Sigmoid colon (tissue), 4 donors: ENCODE results near the gene NEURL1.

ENCODE experiments used
- EP300 ChIP-seq, 4 donors: sonication (generic); formaldehyde crosslinking; IDR thresholded peaks; one replicate each; pipeline ENCODE4 v1.6.1; 2017; ENCODE audit warnings: antibody characterized with exemption in 4 of 4
- POLR2A ChIP-seq, 2 donors: fragments of 450-650 bp; IDR thresholded peaks; one replicate each; pipeline ENCODE4 v1.6.1; 2016; ENCODE audit warnings: antibody characterized with exemption in 2 of 2, mild to moderate bottlenecking in 2 of 2, moderate library complexity in 2 of 2
- POLR2AphosphoS5 ChIP-seq, 4 donors: sonication (generic); formaldehyde crosslinking; IDR thresholded peaks; one replicate each; pipeline ENCODE4 v1.6.1; 2017; ENCODE audit warnings: antibody characterized with exemption in 4 of 4
- TF ChIP-seq, protein P1 (sequence below), 4 experiments: fragments of 450-650 bp in 3 of 4; fragments of 200-600 bp in 1 of 4; IDR thresholded peaks; one replicate each; pipeline ENCODE4 v1.5.1; 2016 to 2019; ENCODE audit warnings: antibody characterized with exemption in 4 of 4, mild to moderate bottlenecking in 3 of 4, moderate library complexity in 2 of 4

- TF ChIP-seq, protein P1, sequence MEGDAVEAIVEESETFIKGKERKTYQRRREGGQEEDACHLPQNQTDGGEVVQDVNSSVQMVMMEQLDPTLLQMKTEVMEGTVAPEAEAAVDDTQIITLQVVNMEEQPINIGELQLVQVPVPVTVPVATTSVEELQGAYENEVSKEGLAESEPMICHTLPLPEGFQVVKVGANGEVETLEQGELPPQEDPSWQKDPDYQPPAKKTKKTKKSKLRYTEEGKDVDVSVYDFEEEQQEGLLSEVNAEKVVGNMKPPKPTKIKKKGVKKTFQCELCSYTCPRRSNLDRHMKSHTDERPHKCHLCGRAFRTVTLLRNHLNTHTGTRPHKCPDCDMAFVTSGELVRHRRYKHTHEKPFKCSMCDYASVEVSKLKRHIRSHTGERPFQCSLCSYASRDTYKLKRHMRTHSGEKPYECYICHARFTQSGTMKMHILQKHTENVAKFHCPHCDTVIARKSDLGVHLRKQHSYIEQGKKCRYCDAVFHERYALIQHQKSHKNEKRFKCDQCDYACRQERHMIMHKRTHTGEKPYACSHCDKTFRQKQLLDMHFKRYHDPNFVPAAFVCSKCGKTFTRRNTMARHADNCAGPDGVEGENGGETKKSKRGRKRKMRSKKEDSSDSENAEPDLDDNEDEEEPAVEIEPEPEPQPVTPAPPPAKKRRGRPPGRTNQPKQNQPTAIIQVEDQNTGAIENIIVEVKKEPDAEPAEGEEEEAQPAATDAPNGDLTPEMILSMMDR (IDR thresholded peaks at IDR 0.05) = no peak
- TF ChIP-seq EP300 (IDR thresholded peaks at IDR 0.05) (no peak), POLR2AphosphoS5 (IDR thresholded peaks at IDR 0.05) (no peak), POLR2A (IDR thresholded peaks at IDR 0.05) (no peak)
These were observed 51.3 kb downstream of the NEURL1 start for GRCh38 chr10:103544657-103545310.
